HCT116 (cell line): Measurements from ENCODE around the gene PSMD11.

Experiments used
- ELF1 ChIP-seq: IDR thresholded peaks from 2 replicates; pipeline ENCODE4 v1.6.1; 2012; ENCODE audit warnings: low read depth, borderline replicate concordance
- EZH2 ChIP-seq: fragments of 200-600 bp; sonication (generic); IDR thresholded peaks from 2 replicates; pipeline ENCODE4 v1.6.1; 2017; ENCODE audit warnings: antibody characterized with exemption, mixed run types
- POLR2A ChIP-seq: IDR thresholded peaks from 2 replicates; pipeline ENCODE4 v1.7.0; 2011; ENCODE audit warnings: borderline replicate concordance; ENCODE audit not compliant: insufficient read depth, insufficient read length; ENCODE audit errors: extremely low read depth
- SRF ChIP-seq: IDR thresholded peaks from 2 replicates; pipeline ENCODE4 v1.6.1; 2012; ENCODE audit warnings: low read depth
- ZNF274 ChIP-seq: fragments of 200-500 bp; sonication (Bioruptor generic); IDR thresholded peaks from 2 replicates; pipeline ENCODE4 v1.6.1; 2014; ENCODE audit warnings: mild to moderate bottlenecking, low read depth, low read length, inconsistent platforms

DNA sequence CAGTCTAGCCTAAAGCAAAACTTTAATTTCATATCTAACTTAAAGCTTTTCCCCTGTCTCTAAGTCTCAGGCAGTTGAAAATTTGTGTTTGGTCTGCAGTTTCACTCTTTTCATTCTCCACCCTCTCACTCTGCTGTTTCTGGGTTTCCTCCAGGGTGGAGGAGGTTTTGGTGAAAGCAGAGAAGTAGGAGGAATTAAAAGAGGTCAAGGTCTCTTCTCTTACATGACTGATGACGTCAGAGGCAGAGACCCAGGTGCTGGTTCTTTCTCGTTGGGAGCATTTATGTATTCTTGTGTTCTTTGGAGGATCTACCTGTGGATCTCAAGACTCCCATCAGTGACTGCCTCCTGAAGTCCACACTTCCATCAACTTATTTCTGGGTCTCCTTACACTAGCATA lies 2.4 kb upstream of the PSMD11 start:
- TF ChIP-seq EZH2 (no peak), POLR2A (no peak), ELF1 (no peak), ZNF274 (no peak), SRF (no peak)
